ENCODE results near the gene SLC52A3. TPM values are rescaled to one million over a fixed set of nuclear protein-coding genes. Genes with fewer than 3 reads are reported as not detected.

Gene SLC52A3
- total RNA-seq, 1 donor, result not detected

- H3K9me3 ChIP-seq (ENCODE audit: low read depth, low read length), result no peaks in the 10 kb centered on the region
- no peak for TF ChIP-seq CTCF (IDR thresholded peaks at IDR 0.05; ENCODE audit: extremely low read depth, low read depth, low read length)
- no peaks in the 10 kb centered on the region for H4K20me1 ChIP-seq (ENCODE audit: insufficient read depth, low read length)
- H3K4me1 ChIP-seq (ENCODE audit: insufficient read depth, low read length), result no peaks in the 10 kb centered on the region
- H3K27ac ChIP-seq (ENCODE audit: low read depth, low read length), result no peak overlapping the region
- H2AFZ ChIP-seq (ENCODE audit: low read length), result no peak overlapping the region
- DNase-seq (ENCODE audit: insufficient read length, low spot score, missing footprints), result no peak
- no peak overlapping the region for H3K4me3 ChIP-seq (ENCODE audit: insufficient read depth, low read length)
- no peak overlapping the region for H3K4me2 ChIP-seq (ENCODE audit: insufficient read depth, low read length)
- H3K27me3 ChIP-seq (ENCODE audit: insufficient read depth, low read length), result peaks cover 9% of the 10 kb centered on the region
- no peaks in the 10 kb centered on the region for H3K79me2 ChIP-seq (ENCODE audit: insufficient read depth, low read length)
- no peaks in the 10 kb centered on the region for H3K36me3 ChIP-seq (ENCODE audit: insufficient read depth, low read length)
These were observed 16.0 kb downstream of the SLC52A3 start for GRCh38 chr20:752291-752690.

- no peaks in the 10 kb centered on the region for H4K20me1 ChIP-seq (ENCODE audit: insufficient read depth, low read length)
- H3K4me2 ChIP-seq (ENCODE audit: insufficient read depth, low read length), result no peak overlapping the region
- TF ChIP-seq CTCF (IDR thresholded peaks at IDR 0.05; ENCODE audit: extremely low read depth, low read depth, low read length), result no peak
- H2AFZ ChIP-seq (ENCODE audit: low read length), result no peak overlapping the region
- H3K4me1 ChIP-seq (ENCODE audit: insufficient read depth, low read length), result no peaks in the 10 kb centered on the region
- no peak overlapping the region for H3K4me3 ChIP-seq (ENCODE audit: insufficient read depth, low read length)
- H3K27me3 ChIP-seq (ENCODE audit: insufficient read depth, low read length), result peaks cover 7% of the 10 kb centered on the region
- no peak overlapping the region for H3K27ac ChIP-seq (ENCODE audit: low read depth, low read length)
- DNase-seq (ENCODE audit: insufficient read length, low spot score, missing footprints), result no peak
- H3K79me2 ChIP-seq (ENCODE audit: insufficient read depth, low read length), result no peaks in the 10 kb centered on the region
- no peaks in the 10 kb centered on the region for H3K9me3 ChIP-seq (ENCODE audit: low read depth, low read length)
- no peaks in the 10 kb centered on the region for H3K36me3 ChIP-seq (ENCODE audit: insufficient read depth, low read length)
These were observed 16.5 kb downstream of the SLC52A3 start for GRCh38 chr20:751761-752160.

DNA sequence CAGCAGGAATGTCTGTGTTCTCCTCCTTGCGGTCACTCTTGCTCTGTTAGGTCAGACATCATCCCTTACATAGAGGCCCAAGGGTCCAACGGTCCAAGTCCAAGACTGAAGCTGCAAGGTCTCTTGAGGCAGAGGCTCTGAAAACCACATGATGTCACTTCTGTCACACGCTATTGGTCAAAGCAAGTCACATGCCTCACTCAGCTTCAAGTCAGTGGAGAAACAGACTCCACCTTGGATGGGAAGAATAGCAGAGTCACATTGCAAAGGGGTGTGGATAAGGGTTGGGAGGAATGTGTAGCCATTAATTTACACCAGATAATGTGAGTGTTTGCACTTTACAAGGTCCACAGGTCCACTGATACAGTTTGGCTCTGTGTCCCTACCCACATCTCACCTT is 17.5 kb downstream of the SLC52A3 start:
- Histone ChIP-seq H3K9me3 (ENCODE audit: low read depth, low read length) (no peaks in the 10 kb centered on the region), H3K36me3 (ENCODE audit: insufficient read depth, low read length) (no peaks in the 10 kb centered on the region), H3K4me1 (ENCODE audit: insufficient read depth, low read length) (no peaks in the 10 kb centered on the region), H3K27ac (ENCODE audit: low read depth, low read length) (no peak overlapping the region), H3K4me2 (ENCODE audit: insufficient read depth, low read length) (no peak overlapping the region), H3K27me3 (ENCODE audit: insufficient read depth, low read length) (peaks cover 7% of the 10 kb centered on the region), H3K4me3 (ENCODE audit: insufficient read depth, low read length) (no peak overlapping the region), H3K79me2 (ENCODE audit: insufficient read depth, low read length) (no peaks in the 10 kb centered on the region), H2AFZ (ENCODE audit: low read length) (no peak overlapping the region), H4K20me1 (ENCODE audit: insufficient read depth, low read length) (no peaks in the 10 kb centered on the region)
- TF ChIP-seq CTCF (IDR thresholded peaks at IDR 0.05; ENCODE audit: extremely low read depth, low read depth, low read length), result no peak
- no peak for DNase-seq (ENCODE audit: insufficient read length, low spot score, missing footprints)

DNA sequence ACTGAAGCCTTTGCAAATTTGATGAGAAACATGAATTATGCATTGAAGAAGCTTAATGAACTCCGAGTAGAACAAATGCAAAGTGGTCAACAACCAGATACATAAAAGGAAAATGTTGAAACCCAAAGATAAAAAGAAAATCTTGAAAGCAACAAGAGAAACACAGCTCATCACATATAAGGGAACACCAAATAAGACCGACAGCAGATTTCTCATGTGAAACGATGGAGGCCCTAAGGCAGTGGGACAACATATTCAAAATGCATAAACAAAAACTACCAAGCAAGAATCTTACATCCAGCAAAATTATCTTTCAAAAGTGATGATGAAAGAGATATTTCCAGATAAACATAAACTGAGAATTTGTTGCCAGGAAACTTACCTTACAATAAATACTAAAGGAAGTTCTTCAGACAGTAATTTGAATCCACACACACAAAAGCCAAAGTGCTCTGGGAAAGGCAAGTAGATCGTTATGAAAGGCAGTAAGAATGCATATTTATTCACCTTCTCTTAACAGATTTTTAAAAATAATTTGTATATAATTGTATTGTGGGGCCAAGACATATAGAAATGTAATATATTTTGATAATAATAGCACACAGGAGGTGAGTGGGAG is 22.5 kb downstream of the SLC52A3 start:
- peaks cover 10% of the 10 kb centered on the region for H3K27me3 ChIP-seq (ENCODE audit: insufficient read depth, low read length)
- no peak for TF ChIP-seq CTCF (IDR thresholded peaks at IDR 0.05; ENCODE audit: extremely low read depth, low read depth, low read length)
- H3K4me1 ChIP-seq (ENCODE audit: insufficient read depth, low read length), result no peaks in the 10 kb centered on the region
- H3K79me2 ChIP-seq (ENCODE audit: insufficient read depth, low read length), result no peaks in the 10 kb centered on the region
- no peak overlapping the region for H2AFZ ChIP-seq (ENCODE audit: low read length)
- DNase-seq (ENCODE audit: insufficient read length, low spot score, missing footprints), result no peak
- no peak overlapping the region for H3K4me3 ChIP-seq (ENCODE audit: insufficient read depth, low read length)
- no peak overlapping the region for H3K27ac ChIP-seq (ENCODE audit: low read depth, low read length)
- H4K20me1 ChIP-seq (ENCODE audit: insufficient read depth, low read length), result no peaks in the 10 kb centered on the region
- H3K36me3 ChIP-seq (ENCODE audit: insufficient read depth, low read length), result no peaks in the 10 kb centered on the region
- no peaks in the 10 kb centered on the region for H3K9me3 ChIP-seq (ENCODE audit: low read depth, low read length)
- H3K4me2 ChIP-seq (ENCODE audit: insufficient read depth, low read length), result no peak overlapping the region
